Esophagus squamous epithelium (tissue), 4 donors: ENCODE results near the gene B4GALT3.

Experiments used
- POLR2A ChIP-seq, 4 donors: fragments of 450-650 bp; IDR thresholded peaks; one replicate each; pipeline ENCODE4 v1.6.1; 2017; ENCODE audit warnings: antibody characterized with exemption in 4 of 4, mild to moderate bottlenecking in 4 of 4, moderate library complexity in 3 of 4
- TF ChIP-seq, protein P1 (sequence below), 6 experiments: fragments of 450-650 bp in 4 of 6; fragments of 200-600 bp in 2 of 6; sonication (generic) in 2 of 6; IDR thresholded peaks; one replicate each; pipeline ENCODE4 v1.5.1; 2016 to 2019; ENCODE audit warnings: antibody characterized with exemption in 6 of 6, mild to moderate bottlenecking in 4 of 6, moderate library complexity in 4 of 6

DNA sequence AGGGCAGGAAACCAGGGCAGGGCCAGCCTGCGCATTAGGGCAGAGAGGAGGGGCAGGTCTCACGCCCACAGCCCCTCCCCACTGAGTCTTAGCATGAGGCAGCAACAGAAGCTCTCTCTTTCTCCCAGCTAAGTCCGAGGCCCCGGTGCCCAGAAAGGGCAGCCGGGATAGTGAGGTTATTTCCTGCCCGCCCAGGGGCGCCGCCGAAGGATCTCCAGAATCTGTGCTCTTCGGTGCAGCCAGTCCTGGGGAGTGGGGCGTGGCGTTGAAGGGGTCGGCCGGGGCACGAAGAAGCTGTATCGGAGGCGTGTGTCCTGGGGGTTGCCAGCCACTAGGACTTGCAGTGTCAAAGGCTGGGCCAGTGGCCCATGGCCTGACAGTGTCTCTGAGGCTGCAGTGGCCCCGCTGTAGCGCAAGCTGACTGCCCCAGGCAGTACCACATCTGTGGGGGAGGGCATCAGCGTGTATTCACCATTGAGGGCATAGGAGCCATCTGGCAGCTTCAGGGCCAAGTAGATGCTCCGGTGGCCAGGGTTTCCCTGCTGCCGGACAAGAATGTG, 13.7 kb upstream of the B4GALT3 start:
- TF ChIP-seq, protein P1, sequence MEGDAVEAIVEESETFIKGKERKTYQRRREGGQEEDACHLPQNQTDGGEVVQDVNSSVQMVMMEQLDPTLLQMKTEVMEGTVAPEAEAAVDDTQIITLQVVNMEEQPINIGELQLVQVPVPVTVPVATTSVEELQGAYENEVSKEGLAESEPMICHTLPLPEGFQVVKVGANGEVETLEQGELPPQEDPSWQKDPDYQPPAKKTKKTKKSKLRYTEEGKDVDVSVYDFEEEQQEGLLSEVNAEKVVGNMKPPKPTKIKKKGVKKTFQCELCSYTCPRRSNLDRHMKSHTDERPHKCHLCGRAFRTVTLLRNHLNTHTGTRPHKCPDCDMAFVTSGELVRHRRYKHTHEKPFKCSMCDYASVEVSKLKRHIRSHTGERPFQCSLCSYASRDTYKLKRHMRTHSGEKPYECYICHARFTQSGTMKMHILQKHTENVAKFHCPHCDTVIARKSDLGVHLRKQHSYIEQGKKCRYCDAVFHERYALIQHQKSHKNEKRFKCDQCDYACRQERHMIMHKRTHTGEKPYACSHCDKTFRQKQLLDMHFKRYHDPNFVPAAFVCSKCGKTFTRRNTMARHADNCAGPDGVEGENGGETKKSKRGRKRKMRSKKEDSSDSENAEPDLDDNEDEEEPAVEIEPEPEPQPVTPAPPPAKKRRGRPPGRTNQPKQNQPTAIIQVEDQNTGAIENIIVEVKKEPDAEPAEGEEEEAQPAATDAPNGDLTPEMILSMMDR (IDR thresholded peaks at IDR 0.05) = no peak
- no peak for TF ChIP-seq POLR2A (IDR thresholded peaks at IDR 0.05)
